Brain microvascular endothelial cell (primary cell): ENCODE results near the gene GRK3.
"Not testable (repeated sequence)": the region's sequence is repeated elsewhere in the genome, so short reads cannot be mapped to it uniquely, and the experiment has no call there.

ENCODE experiments used
- DNase-seq: peaks from one replicate; pipeline ENCODE4 v3.0.0-alpha.2; 2020
- H3K27ac ChIP-seq: fragments of 250-450 bp; sonication (Bioruptor Pico); 2 replicates; pipeline ENCODE4 v1.5.1; 2020; ENCODE audit warnings: mild to moderate bottlenecking, moderate library complexity
- H3K27me3 ChIP-seq: fragments of 250-450 bp; sonication (Bioruptor Pico); replicated peaks from 2 replicates; pipeline ENCODE4 v1.5.1; 2020; ENCODE audit warnings: mild to moderate bottlenecking
- H3K36me3 ChIP-seq: fragments of 250-450 bp; sonication (Bioruptor Pico); replicated peaks from 2 replicates; pipeline ENCODE4 v1.5.1; 2020; ENCODE audit warnings: mild to moderate bottlenecking
- H3K4me3 ChIP-seq: 2 replicates; pipeline ENCODE4 v1.5.1; 2011; ENCODE audit warnings: low read depth, mild to moderate bottlenecking, control low read depth, low read length, moderate library complexity
- in situ Hi-C: cut with HindIII; loops from 2 replicates; pipeline ENCODE4 v1.10.0; 2017; ENCODE audit warnings: low sequenced_read_pairs, low pct_ligation_motif_present
- TF ChIP-seq, protein P1 (sequence below): IDR thresholded peaks from 2 replicates; pipeline ENCODE4 v1.5.1; 2011; ENCODE audit warnings: low read depth, mild to moderate bottlenecking, moderate library complexity, low read length, control low read depth, inconsistent platforms; ENCODE audit errors: missing control alignments

The GRK3 gene

DNA sequence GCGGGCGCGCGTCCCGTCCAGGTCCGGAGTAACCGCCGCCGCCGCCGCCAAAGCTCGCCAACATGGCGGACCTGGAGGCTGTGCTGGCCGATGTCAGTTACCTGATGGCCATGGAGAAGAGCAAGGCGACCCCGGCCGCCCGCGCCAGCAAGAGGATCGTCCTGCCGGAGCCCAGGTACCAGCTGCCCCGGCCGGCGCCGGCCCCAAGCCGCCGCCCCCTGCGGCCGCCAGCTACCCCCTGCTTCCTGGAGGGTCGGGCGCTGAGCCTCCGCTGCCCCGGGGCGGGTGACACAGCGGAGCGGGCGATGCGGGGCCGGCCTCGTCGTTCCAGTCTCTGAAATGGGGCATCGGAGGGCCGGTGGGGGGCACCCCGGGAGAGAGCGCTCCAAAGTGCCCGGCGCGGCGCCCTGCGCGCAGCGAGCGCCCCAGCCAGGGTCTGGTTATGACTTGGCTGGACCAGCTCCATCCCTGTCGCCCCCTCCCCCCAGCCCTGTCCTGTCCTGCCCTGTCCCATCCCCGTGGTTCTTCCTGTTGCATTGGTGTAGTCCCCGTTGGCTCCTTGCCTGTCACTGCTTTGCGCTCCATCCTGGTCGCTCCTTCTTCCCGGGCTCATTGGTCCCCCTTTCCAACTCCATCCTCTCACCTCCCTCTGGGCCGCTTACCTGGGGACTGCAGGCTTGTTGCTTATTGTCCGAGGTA is 653 bp downstream of the GRK3 start:
- no peak for DNase-seq
- no peaks in the 10 kb centered on the region for H3K36me3 ChIP-seq
- in situ Hi-C loops = no loop called here
- no peaks in the 10 kb centered on the region for H3K27me3 ChIP-seq
- H3K27ac ChIP-seq = no peak overlapping the region
- peak overlapping the region; percentile 59 for H3K4me3 ChIP-seq
- TF ChIP-seq, protein P1, sequence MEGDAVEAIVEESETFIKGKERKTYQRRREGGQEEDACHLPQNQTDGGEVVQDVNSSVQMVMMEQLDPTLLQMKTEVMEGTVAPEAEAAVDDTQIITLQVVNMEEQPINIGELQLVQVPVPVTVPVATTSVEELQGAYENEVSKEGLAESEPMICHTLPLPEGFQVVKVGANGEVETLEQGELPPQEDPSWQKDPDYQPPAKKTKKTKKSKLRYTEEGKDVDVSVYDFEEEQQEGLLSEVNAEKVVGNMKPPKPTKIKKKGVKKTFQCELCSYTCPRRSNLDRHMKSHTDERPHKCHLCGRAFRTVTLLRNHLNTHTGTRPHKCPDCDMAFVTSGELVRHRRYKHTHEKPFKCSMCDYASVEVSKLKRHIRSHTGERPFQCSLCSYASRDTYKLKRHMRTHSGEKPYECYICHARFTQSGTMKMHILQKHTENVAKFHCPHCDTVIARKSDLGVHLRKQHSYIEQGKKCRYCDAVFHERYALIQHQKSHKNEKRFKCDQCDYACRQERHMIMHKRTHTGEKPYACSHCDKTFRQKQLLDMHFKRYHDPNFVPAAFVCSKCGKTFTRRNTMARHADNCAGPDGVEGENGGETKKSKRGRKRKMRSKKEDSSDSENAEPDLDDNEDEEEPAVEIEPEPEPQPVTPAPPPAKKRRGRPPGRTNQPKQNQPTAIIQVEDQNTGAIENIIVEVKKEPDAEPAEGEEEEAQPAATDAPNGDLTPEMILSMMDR = no peak

DNA sequence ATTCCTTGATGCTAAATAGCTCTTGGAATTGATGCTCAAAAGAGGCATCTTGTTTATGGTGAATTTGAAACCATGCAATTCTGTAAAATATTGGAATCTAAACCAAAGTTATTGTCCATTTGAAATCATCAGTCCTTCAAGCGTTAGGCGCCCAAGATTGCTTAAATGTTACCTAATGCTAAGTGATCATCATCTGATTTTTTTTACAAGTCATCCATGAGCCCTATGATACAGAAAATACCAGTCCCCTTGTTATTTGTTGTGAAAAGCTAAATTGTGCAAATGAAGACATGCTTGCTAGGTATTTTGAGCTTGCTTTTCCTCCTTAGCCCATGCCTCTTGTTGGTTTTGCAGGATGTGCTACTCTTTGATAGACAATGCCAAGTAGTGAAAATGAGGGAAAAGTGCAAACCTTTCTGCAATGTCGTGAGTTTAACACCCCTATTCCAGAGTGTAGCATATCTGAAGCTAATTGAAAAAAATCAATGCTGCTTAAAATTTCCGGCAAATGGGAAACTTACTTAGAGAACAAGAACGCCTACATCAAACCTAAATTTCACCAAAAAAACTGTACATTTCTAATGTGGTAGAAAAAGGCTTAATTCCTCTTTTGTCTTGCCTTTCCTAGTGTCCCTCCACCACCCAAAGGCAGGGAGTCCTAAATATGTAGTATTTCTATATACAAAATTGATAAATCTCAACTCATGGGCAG is 1.9 kb downstream of the GRK3 start:
- TF ChIP-seq, protein P1 = no peak
- no peak for DNase-seq
- H3K27ac ChIP-seq = no peak overlapping the region
- H3K27me3 ChIP-seq = no peaks in the 10 kb centered on the region
- in situ Hi-C loops = no loop called here
- H3K36me3 ChIP-seq = no peaks in the 10 kb centered on the region
- H3K4me3 ChIP-seq = no peak overlapping the region

DNA sequence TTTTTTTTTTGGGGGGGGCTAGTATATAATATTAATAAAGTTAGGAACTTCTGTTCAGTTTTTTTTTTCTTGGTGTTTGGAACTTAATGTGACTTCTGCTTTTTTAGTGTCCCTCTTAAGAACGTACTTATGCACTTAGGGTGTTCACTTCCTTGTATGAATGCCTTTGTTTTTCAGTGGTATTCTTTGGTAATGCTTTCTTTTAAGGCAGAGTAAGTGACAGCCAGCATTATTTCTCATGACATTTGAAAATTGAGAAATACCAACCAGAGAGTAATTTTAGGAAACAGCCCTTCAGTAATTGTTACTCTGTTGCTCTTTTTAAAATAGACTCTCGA is 2.4 kb downstream of the GRK3 start:
- in situ Hi-C loops = no loop called here
- TF ChIP-seq, protein P1 = no peak

DNA sequence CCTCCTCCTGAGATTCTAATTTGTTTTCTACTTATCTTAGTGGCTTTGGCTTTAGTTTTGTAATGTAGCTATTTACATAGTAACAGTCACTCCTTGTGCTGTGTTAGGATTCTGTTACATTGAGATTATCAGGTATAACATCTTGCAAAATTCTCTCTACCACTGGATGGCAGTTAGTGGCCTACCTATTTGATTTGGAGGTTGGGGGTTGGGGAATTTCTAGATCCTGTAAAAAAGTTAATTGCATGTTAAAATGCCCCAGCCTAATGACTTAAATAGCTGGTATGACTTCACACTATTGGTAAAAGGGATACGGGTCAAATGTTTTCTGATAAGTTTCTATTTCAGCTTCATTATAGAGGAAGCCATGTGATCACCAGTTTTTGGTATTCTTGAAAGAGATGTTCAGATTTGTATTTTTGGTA is 2.8 kb downstream of the GRK3 start:
- Histone ChIP-seq H3K36me3 (no peaks in the 10 kb centered on the region), H3K27ac (no peak overlapping the region), H3K4me3 (no peak overlapping the region), H3K27me3 (no peaks in the 10 kb centered on the region)
- no peak for DNase-seq
- TF ChIP-seq, protein P1 = no peak
- in situ Hi-C loops = no loop called here

More for the DNA sequence above, 2.4 kb downstream of the GRK3 start:
- H3K27ac ChIP-seq = no peak overlapping the region
- no peak overlapping the region for H3K4me3 ChIP-seq
- DNase-seq = no peak
- no peaks in the 10 kb centered on the region for H3K27me3 ChIP-seq
- H3K36me3 ChIP-seq = no peaks in the 10 kb centered on the region

DNA sequence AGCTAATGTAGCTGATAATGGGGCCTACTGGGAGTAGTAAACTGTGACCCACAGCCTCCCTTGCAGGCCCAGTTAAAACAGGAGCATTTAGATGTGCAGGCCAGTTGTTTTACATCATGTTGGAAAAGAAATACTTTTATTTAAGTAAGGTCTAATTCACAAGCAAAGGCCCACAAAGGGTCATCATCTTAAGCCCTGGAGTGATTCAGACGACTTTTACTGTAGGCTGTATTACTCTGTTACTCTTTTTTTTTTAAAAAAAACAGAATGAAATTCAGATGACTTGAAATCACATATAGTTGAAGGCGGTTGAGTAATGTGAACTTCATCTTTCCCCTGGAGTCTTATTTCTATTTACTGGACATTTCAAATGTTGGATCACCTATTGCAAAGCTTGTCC is 3.6 kb downstream of the GRK3 start:
- H3K36me3 ChIP-seq, in situ Hi-C loops, H3K27ac ChIP-seq, DNase-seq, H3K4me3 ChIP-seq, H3K27me3 ChIP-seq: not testable (repeated sequence)

DNA sequence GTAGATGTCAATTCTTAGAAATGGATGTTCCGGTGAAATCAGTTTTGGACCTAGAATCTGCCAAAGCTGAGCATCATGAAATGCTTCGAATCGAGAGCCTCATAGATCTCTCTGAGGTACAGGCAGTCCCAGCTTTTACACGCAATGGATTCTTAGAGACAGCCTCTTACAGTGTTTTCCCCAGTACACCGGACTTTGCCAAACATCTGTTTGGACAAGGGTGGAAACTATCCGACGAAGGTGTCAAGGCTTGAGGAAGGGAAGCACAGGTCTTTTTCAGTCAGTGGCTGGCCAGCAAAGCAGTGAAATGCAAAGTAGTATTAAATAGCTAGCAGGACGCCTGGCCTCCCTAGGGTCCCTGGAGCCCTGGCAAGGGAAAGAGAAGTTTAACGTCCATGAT is 4.9 kb downstream of the GRK3 start:
- no peak overlapping the region for H3K4me3 ChIP-seq
- TF ChIP-seq, protein P1 = no peak
- in situ Hi-C loops = no loop called here
- no peaks in the 10 kb centered on the region for H3K27me3 ChIP-seq
- H3K36me3 ChIP-seq = no peaks in the 10 kb centered on the region
- no peak for DNase-seq
- no peak overlapping the region for H3K27ac ChIP-seq
